ENCODE data around the gene CENPH.

GRCh38 chr5:69188811-69189161 lies 597 bp upstream of the CENPH start:
- TF ChIP-seq CTCF (IDR thresholded peaks at IDR 0.05) (no peak), POLR2AphosphoS5 (IDR thresholded peaks at IDR 0.05) (no peak), POLR2A (IDR thresholded peaks at IDR 0.05) (no peak)

All from gastroesophageal sphincter (tissue), 3 donors.